Measurements from ENCODE around the gene CD6.

CD6 gene

GRCh38 chr11:61009392-61010275, 38.2 kb downstream of the CD6 start:
- no peak for DNase-seq (ENCODE audit: low read depth in 2 of 2, low spot score in 1 of 2)

DNA sequence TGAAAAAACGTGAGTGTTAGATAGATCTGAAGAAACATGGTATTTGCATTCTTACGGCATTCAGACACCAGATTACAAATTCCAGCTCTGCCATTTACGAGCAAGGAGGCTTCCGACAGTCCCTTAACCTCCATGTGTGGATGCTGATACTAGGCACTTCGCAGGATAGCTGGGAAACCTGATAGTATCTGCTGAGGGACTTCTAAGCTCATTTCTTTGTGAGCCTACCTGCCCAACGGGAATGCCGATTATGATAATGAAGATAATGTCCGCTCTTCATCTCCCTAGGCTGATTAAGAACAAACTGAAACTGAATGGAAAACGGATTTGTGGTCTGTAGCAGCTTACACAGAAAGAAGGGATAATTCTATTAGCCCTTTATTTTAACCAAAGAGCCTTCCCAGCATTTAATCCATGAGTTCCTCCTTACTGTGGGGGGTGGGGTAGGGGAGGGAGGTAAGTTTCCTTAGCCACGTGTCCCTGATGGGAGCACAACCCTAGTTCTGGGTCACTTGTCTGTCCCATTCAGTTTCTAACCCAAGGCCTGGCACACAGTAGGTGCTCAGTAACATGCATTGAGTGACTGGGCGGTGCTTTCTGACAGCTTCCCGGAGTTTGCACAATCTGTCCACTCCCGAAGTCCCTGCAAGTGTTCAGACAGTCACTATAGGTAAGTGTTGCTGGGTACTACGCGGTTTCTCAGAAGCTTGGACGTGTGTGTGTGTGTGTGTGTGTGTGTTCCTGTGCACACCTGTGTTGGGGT, 39.2 kb downstream of the CD6 start:
- DNase-seq (ENCODE audit: low read depth in 2 of 2, low spot score in 1 of 2): no peak

DNA sequence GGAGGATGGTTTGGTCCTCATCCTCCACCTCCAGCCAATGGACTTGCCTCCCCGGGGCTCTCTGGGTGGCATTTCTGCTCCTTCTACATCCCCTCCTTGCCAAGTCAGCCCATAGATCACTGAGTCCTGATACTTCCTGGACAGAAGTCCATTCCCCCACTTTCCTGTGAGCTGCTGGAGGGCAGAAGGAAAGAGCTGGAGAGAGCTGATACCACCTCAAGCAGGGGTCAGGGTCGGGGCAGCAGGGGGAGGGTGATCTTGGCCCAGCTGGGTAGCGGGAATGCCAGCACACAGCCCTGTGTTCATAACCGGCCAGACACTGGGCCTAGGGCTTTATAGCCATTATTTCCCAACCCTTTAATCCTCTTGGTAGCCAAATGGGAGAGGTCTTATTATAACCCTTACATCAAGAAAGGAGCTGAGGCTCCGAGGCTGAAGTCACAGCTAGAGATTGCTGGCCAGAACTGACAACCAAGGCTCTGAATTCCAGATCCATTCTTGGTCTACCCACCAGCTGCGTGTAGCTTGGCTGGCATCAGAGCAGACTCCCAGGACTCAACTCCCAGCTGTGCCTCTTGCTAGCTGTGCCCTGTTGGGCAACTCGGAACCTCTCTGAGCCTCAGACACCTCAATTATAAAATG, 39.9 kb downstream of the CD6 start:
- DNase-seq (ENCODE audit: low read depth in 2 of 2, low spot score in 1 of 2): no peak

GRCh38 chr11:61011950-61012736, 40.7 kb downstream of the CD6 start:
- no peak for DNase-seq (ENCODE audit: low read depth in 2 of 2, low spot score in 1 of 2)

DNA sequence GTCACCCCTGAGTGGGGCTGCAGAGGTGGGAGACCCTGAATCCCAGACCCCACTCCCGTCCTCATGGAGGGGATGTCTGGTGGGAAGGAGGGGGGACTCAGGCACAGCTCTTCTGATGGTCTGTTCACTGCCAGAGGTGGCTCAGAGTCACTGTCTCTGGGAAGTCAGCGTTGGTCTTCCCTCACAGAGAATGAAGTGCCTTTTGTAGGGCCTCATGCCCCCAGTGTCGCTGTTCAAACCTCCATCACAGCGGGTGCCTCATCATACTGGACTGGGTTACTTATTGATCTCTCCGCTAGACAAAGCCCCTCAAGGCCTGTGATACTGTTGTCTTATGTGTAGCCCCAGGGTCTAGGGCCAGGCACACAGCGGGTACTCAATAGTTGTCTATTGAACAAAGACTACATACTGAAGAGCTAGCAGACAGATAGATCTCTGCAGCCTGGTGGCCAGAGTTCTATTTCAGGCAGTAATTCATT, 41.3 kb downstream of the CD6 start:
- no peak for DNase-seq (ENCODE audit: low read depth in 2 of 2, low spot score in 1 of 2)

DNA sequence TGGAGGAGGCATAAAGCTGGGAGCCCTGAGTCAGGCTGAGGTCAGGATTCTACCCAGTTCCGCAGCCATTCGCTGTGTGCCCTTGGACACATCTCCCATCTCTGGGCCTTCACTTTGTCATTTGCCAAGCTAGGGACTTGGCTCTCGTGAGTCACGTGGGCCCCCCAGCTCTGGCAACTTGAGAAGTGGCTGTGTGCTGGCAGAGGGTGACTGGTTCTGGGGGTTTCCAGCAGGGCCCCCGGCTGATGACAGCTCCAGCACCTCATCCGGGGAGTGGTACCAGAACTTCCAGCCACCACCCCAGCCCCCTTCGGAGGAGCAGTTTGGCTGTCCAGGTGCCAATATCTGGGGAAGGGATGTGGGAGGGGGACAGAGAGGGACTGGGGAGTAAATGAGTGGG, 46.6 kb downstream of the CD6 start:
- DNase-seq (ENCODE audit: low read depth in 2 of 2, low spot score in 1 of 2): no peak

DNA sequence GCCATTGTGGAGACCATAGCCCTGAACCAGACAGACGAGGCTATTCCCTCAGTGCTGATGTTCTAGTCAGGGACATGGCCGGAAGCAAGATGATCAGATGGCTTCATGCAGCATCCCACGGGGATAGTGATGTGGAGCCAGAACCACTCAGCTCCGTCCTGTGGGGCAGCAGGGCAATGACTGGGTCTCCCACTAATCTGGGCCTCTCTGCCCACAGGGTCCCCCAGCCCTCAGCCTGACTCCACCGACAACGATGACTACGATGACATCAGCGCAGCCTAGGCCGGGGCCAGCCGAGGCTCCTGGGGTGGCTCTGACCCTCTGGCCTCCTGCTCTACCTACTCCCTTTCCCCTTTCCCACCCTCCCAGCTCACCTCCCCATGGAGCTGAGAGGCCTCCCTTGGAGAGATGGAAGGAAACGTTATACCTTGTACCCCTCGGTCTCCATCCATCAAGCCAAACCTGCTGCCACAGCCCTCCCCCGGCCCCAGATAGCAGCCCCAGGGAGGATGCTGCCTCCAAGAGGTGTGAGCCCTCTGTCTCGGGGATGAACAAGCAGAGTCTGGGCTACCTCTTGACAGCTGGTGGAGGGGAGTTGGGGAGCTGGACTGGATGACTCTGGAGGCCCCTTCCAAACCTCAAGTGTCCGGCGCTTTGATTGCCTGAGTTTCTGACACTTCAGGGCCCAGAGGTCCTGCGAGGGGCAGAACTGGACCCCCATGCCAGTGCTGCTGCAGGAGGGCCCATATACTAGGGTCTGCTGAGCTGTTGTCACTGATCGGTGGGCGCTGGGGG, 47.8 kb downstream of the CD6 start:
- DNase-seq (ENCODE audit: low read depth in 2 of 2, low spot score in 1 of 2): no peak

DNA sequence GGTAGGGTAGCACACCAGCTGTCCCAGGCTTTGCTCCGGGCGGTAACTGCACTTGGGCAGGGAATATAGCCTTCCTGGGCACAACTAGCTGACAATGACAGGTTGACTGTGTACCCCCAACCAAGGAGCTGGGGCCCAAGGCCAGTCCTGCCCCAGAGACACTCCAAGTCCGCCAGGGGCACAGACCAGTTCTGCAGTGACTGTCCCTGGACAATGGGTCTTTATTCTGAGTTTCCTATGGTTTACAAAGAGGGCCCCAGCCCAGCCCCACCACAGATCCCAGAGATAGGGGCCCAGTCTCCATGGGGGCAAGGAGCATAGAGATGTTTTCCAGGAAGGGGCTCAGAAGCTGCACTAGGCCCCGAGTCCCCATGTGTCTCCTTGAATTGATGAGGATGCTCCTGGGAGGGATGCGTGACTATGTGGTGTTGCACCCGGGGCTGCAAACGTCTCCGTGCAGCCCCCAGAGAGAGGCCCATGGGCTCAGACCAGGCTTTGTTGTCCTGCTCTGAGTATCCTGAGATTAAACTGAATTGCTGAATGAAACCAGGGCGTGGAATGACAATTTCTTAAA, 48.4 kb downstream of the CD6 start:
- no peak for DNase-seq (ENCODE audit: low read depth in 2 of 2, low spot score in 1 of 2)

DNA sequence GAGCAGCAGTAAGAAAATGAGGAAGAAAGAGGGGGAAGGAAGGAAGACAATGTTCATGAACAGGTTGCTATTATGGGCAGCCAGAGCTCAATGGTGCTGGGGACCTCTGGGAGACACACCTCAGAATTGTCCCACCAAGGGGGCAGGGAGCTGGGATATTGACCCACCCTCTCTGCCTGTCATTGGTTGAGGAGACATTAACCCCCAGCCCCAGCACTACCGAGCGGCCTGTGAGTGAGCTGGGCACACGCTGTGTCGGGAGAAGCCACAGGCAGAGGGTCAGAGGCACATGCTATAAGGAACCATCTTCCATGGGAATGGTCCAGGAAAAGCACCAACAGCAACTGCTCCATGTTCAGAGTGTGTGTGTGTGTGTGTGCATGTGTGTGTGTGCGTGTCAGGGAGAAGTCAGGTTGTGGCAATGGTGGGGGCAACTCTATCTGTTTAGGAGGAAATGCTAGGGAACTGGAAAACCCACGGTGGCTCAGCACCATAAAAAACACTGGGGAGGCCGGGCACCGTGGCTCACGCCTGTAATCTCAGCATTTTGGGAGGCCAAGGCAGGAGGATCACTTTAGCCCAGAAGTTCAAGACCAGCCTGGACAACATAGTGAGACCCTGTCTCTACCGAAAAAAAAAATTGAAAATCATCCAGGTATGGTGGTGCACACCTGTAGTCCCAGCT, 49.2 kb downstream of the CD6 start:
- DNase-seq (ENCODE audit: low read depth in 2 of 2, low spot score in 1 of 2): no peak

DNA sequence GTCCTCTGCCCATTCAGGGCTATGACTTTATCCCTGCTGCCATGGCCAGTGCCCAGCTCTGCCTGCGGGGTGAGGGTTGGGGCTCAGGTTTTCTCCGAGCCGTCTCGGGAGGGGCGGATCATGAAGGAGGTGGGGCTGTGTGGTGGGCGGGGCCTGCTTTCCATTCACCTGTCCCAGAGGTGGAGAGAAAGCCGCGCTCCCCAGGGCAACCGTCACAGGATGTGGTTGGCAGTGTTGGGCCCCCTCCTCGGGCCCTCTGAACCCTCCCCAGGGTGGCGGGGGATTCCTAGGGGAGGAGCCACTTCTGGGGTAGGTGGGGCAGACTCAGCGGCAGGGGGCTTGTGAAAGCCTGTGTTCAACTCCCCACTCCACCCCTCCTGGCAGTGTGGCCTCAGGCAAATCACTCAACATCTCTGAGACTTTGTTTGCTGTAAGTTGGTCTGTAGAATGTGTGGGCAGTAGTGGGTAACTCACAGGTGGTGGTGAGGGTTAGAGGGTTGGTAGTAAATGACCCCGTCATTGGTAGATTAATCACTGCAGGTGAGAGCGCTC, 50.3 kb downstream of the CD6 start:
- DNase-seq (ENCODE audit: low read depth in 2 of 2, low spot score in 1 of 2): peak; percentile 58 to 76

- no peak for DNase-seq (ENCODE audit: low read depth in 2 of 2, low spot score in 1 of 2)
Measured at GRCh38 chr11:61022311-61023085, 51.0 kb downstream of the CD6 start.

GRCh38 chr11:61023086-61023965, 51.8 kb downstream of the CD6 start:
- DNase-seq (ENCODE audit: low read depth in 2 of 2, low spot score in 1 of 2): peak in 1 of 2 donors; percentile 50

GRCh38 chr11:61023966-61024295, 52.5 kb downstream of the CD6 start:
- no peak for DNase-seq (ENCODE audit: low read depth in 2 of 2, low spot score in 1 of 2)

GRCh38 chr11:61024938-61025820, 53.7 kb downstream of the CD6 start:
- no peak for DNase-seq (ENCODE audit: low read depth in 2 of 2, low spot score in 1 of 2)

GRCh38 chr11:61025821-61026120, 54.3 kb downstream of the CD6 start:
- DNase-seq (ENCODE audit: low read depth in 2 of 2, low spot score in 1 of 2): no peak
